CD14-positive monocyte (primary cell): Measurements from ENCODE around the gene PIAS4. TPM values are rescaled to one million over a fixed set of nuclear protein-coding genes. Genes with fewer than 3 reads are reported as not detected.

Experiments
- DNase-seq, 3 donors: peaks; one replicate each; pipeline ENCODE4 v3.0.0-alpha.2; 2011 to 2022
- H2AFZ ChIP-seq: 2 replicates; pipeline ENCODE4 v1.6.0; 2012; ENCODE audit warnings: mild to moderate bottlenecking, low read depth, low read length, inconsistent platforms; ENCODE audit not compliant: insufficient read depth, poor library complexity, severe bottlenecking
- H3K27ac ChIP-seq, 2 donors: 1 replicate in 1 of 2; 2 replicates in 1 of 2; pipeline ENCODE4 v1.5.1; 2012 to 2013; ENCODE audit warnings: low read length in 2 of 2, control low read depth in 1 of 2, inconsistent platforms in 1 of 2, low read depth in 1 of 2, mild to moderate bottlenecking in 1 of 2
- H3K27me3 ChIP-seq, 2 donors: one replicate each; pipeline versions ENCODE4 v1.6.0 to v1.6.1; 2011 to 2013; ENCODE audit warnings: low read length in 2 of 2; ENCODE audit not compliant: control insufficient read depth in 2 of 2, insufficient read depth in 2 of 2
- H3K36me3 ChIP-seq, 2 donors: replicated peaks in 1 of 2; 1 replicate in 1 of 2; 2 replicates in 1 of 2; pipeline versions ENCODE4 v1.5.1 to v1.6.1; 2012 to 2013; ENCODE audit warnings: low read length in 2 of 2, control low read depth in 1 of 2, inconsistent platforms in 1 of 2, mild to moderate bottlenecking in 1 of 2; ENCODE audit not compliant: insufficient read depth in 2 of 2, control insufficient read depth in 1 of 2
- H3K4me1 ChIP-seq, 2 donors: 1 replicate in 1 of 2; 2 replicates in 1 of 2; pipeline versions ENCODE4 v1.5.1 to v1.6.1; 2012 to 2013; ENCODE audit warnings: low read length in 2 of 2, control low read depth in 1 of 2, inconsistent platforms in 1 of 2, mild to moderate bottlenecking in 1 of 2, moderate library complexity in 1 of 2; ENCODE audit not compliant: insufficient read depth in 2 of 2, control insufficient read depth in 1 of 2
- H3K4me2 ChIP-seq: replicated peaks from 2 replicates; pipeline ENCODE3; 2012; ENCODE audit warnings: low read length, moderate library complexity, mild to moderate bottlenecking; ENCODE audit not compliant: poor library complexity, severe bottlenecking; ENCODE audit errors: extremely low read depth
- H3K4me3 ChIP-seq, 3 experiments: fragments of 200-600 bp in 1 of 3; sonication (generic) in 1 of 3; replicated peaks in 1 of 3; 1 replicate in 2 of 3; 2 replicates in 1 of 3; pipeline ENCODE4 v1.5.1; 2011 to 2013; ENCODE audit warnings: low read length in 3 of 3, mild to moderate bottlenecking in 3 of 3, control low read depth in 2 of 3, low read depth in 2 of 3, inconsistent platforms in 1 of 3, moderate library complexity in 1 of 3
- H3K79me2 ChIP-seq: 2 replicates; pipeline ENCODE4 v1.6.0; 2012; ENCODE audit warnings: mild to moderate bottlenecking, control low read depth, inconsistent platforms, low read length, moderate library complexity; ENCODE audit not compliant: insufficient read depth
- H3K9ac ChIP-seq: 2 replicates; pipeline ENCODE4 v1.6.0; 2017; ENCODE audit warnings: low read length, mild to moderate bottlenecking; ENCODE audit not compliant: insufficient read depth, poor library complexity, severe bottlenecking
- H3K9me3 ChIP-seq, 2 donors: replicated peaks in 1 of 2; 1 replicate in 1 of 2; 2 replicates in 1 of 2; pipeline versions ENCODE4 v1.5.1 to v1.6.1; 2012 to 2013; ENCODE audit warnings: low read length in 2 of 2, control low read depth in 1 of 2; ENCODE audit not compliant: control insufficient read depth in 1 of 2, insufficient read depth in 1 of 2
- H4K20me1 ChIP-seq: 2 replicates; pipeline ENCODE4 v1.6.0; 2012; ENCODE audit warnings: mild to moderate bottlenecking, low read length, control low read depth, moderate library complexity; ENCODE audit not compliant: insufficient read depth
- H3K27ac Mint-ChIP-seq, 7 donors: one replicate each; pipeline ENCODE4 v1.8.0; 2020; ENCODE audit warnings: mild to moderate bottlenecking in 7 of 7, mixed read lengths in 7 of 7, moderate library complexity in 6 of 7, inconsistent platforms in 2 of 7
- H3K27me3 Mint-ChIP-seq, 3 donors: one replicate each; pipeline ENCODE4 v1.8.0; 2021 to 2022; ENCODE audit warnings: low read depth in 3 of 3, mild to moderate bottlenecking in 3 of 3, mixed read lengths in 3 of 3, moderate library complexity in 3 of 3, inconsistent platforms in 1 of 3
- H3K36me3 Mint-ChIP-seq, 2 donors: one replicate each; pipeline ENCODE4 v1.8.0; 2020; ENCODE audit warnings: mixed read lengths in 2 of 2, inconsistent platforms in 1 of 2, mild to moderate bottlenecking in 1 of 2
- H3K4me1 Mint-ChIP-seq: one replicate; pipeline ENCODE4 v1.8.0; 2020; ENCODE audit warnings: mild to moderate bottlenecking, mixed read lengths
- H3K4me3 Mint-ChIP-seq, 2 donors: one replicate each; pipeline ENCODE4 v1.8.0; 2020; ENCODE audit warnings: mild to moderate bottlenecking in 2 of 2, mixed read lengths in 2 of 2, moderate library complexity in 1 of 2
- H3K9me3 Mint-ChIP-seq, 7 donors: one replicate each; pipeline ENCODE4 v1.8.0; 2020 to 2022; ENCODE audit warnings: mixed read lengths in 7 of 7, mild to moderate bottlenecking in 6 of 7, moderate library complexity in 6 of 7, inconsistent platforms in 2 of 7
- CTCF ChIP-seq: fragments of 200-600 bp; IDR thresholded peaks from one replicate; pipeline ENCODE4 v1.8.0; 2022; ENCODE audit warnings: antibody characterized with exemption, mild to moderate bottlenecking
- WGBS: methylation state at CpG from one replicate; pipeline ENCODE4 v1.1.5; 2013; ENCODE audit warnings: missing lambda C conversion rate; ENCODE audit not compliant: insufficient coverage; 5-methylcytosine and 5-hydroxymethylcytosine counted together
- intact Hi-C, 2 donors: fragments of 100-400 bp; cut with micrococcal nuclease; formaldehyde crosslinking; loops; one replicate each; pipeline versions ENCODE4 v1.15.0 to v1.15.1; 2023
- polyA plus RNA-seq, 3 donors: library from polyadenylated mRNA; depleted of rRNA in 1 of 3; unstranded in 2 of 3; stranded (reverse) in 1 of 3; fragments of 300-500 nt in 2 of 3; fragments of >200 nt in 1 of 3; fragmentation: Illumina TruSeq in 2 of 3; gene quantifications; 1 replicate in 2 of 3; 2 replicates in 1 of 3; pipeline ENCODE4 v1.2.3, GENCODE V29; 2012 to 2021

The PIAS4 gene
- polyA plus RNA-seq, 3 donors, result 2.3 to 8.1 (median 5.9) TPM

GRCh38 chr19:4007836-4008539 is 452 bp downstream of the PIAS4 start:
- Mint-ChIP-seq H3K36me3 (peaks cover 13 to 27% of the 10 kb centered on the region in 2 donors), H3K4me1 (peaks cover 30% of the 10 kb centered on the region), H3K4me3 (peak overlapping the region; percentile 84 to 91), H3K27ac (peak overlapping the region in 6 of 7 donors; percentile 32 to 85 (median 64)), H3K27me3 (peaks cover 0 to 1% (median 0%) of the 10 kb centered on the region in 3 donors), H3K9me3 (peaks cover 0 to 2% (median 0%) of the 10 kb centered on the region in 7 donors)
- peak overlapping the region; percentile 62 for H2AFZ ChIP-seq
- 0% methylated on average over 27 of the region's 55 CpGs for WGBS
- TF ChIP-seq CTCF, result no peak
- peak overlapping the region; percentile 78 for H3K9ac ChIP-seq
- H3K4me3 ChIP-seq, result peak overlapping the region; percentile 60 to 84 (median 79)
- H3K27ac ChIP-seq, result peak overlapping the region in 1 of 2 donors; percentile 68
- intact Hi-C loops, result loop anchor here (2.0 to 10.0 kb wide), 4 partner anchors 17 to 117 kb away; partner anchors contain the start of gene MAP2K2 (in 1 of the 2)
- no peaks in the 10 kb centered on the region for H3K9me3 ChIP-seq
- peaks cover 50% of the 10 kb centered on the region for H4K20me1 ChIP-seq
- H3K4me2 ChIP-seq, result peak overlapping the region; percentile 88
- peaks cover 11 to 26% of the 10 kb centered on the region in 2 donors for H3K36me3 ChIP-seq
- H3K4me1 ChIP-seq, result peaks cover 19 to 32% of the 10 kb centered on the region in 2 donors
- peak in 1 of 3 donors; percentile 14 for DNase-seq
- no peaks in the 10 kb centered on the region for H3K27me3 ChIP-seq
- H3K79me2 ChIP-seq, result peaks cover 54% of the 10 kb centered on the region

DNA sequence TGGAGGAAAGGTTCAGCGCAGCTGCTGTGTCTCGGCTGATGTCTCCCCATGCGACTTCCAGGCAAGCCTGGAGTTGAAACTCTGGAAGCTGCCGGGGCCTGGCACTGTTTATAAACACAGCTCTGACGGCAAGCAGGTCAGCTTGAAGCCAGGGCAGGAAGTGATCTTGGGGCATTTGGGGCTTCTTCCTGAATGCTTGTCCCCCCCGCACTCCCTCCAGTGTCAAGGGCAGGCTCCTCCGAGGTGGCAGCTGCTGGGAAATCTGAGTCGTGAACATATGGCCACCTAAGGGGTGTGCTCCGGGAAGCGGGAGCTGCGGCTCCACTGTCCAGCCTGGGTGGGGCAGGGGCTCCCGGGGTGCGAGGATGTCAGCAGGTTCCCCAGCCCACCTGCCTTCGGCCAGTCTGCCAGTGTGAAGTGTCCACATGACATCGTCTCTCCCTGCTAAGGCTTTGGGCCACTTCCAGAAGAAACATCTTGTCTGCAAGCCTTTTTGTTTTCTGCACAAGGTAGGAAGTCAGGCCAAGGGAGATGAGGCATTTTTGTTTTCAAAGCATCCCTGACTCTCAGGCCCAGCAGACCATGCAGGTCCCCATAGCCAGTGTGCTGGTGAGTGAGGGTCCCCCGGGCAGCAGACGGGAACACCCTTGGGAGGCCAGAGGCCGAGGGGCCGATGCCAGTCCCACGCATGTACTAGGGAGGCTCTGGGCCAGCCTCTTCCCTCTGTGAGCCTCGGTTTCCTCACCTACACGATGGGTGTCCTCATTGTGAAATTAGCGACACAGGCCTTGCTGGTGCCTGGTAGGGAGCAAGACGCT is 2.7 kb downstream of the PIAS4 start:
- Histone ChIP-seq H3K79me2 (peaks cover 76% of the 10 kb centered on the region), H3K36me3 (peaks cover 27 to 47% of the 10 kb centered on the region in 2 donors), H2AFZ (no peak overlapping the region), H3K4me1 (peaks cover 19 to 40% of the 10 kb centered on the region in 2 donors), H3K27me3 (no peaks in the 10 kb centered on the region), H3K4me3 (no peak overlapping the region), H3K9me3 (no peaks in the 10 kb centered on the region), H3K9ac (no peak overlapping the region), H3K27ac (no peak overlapping the region), H4K20me1 (peaks cover 72% of the 10 kb centered on the region), H3K4me2 (no peak overlapping the region)
- Mint-ChIP-seq H3K4me3 (no peak overlapping the region), H3K36me3 (peaks cover 22 to 43% of the 10 kb centered on the region in 2 donors), H3K9me3 (peaks cover 0 to 2% (median 0%) of the 10 kb centered on the region in 7 donors), H3K27me3 (peaks cover 0 to 1% (median 0%) of the 10 kb centered on the region in 3 donors), H3K27ac (no peak overlapping the region), H3K4me1 (peaks cover 36% of the 10 kb centered on the region)
- intact Hi-C loops, result loop anchor here (5.0 to 10.0 kb wide), 2 partner anchors 52 to 115 kb away; partner anchors contain the start of gene MAP2K2 (in 1 of the 2)
- no peak for TF ChIP-seq CTCF
- peak in 1 of 3 donors; percentile 4 for DNase-seq
- WGBS, result 91% methylated on average over 21 of the region's 24 CpGs
